ENCODE data around the gene GALT.

The GALT gene

GRCh38 chr9:34646211-34647083, at the start of gene GALT:
Gene GALT, plus strand, starts transcription at chr9:34646675. Its CDS starts 30 bp downstream, at chr9:34646705.
- intact Hi-C loops (cut with DNase I) = no loop called here
- DNase-seq = peak; percentile 86 to 98 (median 94)

- intact Hi-C loops (cut with DNase I) = loop anchor here (10.0 kb wide), 1 partner anchor 195 kb away; no protein-coding TSS in a partner anchor
- DNase-seq = no peak
Observed at GRCh38 chr9:34599546-34599945, 46.9 kb upstream of the GALT start.

GRCh38 chr9:34600908-34601307, 45.6 kb upstream of the GALT start:
- intact Hi-C loops (cut with DNase I) = no loop called here
- DNase-seq = no peak

GRCh38 chr9:34601937-34602573, 44.4 kb upstream of the GALT start:
- no peak for DNase-seq
- intact Hi-C loops (cut with DNase I) = no loop called here

DNA sequence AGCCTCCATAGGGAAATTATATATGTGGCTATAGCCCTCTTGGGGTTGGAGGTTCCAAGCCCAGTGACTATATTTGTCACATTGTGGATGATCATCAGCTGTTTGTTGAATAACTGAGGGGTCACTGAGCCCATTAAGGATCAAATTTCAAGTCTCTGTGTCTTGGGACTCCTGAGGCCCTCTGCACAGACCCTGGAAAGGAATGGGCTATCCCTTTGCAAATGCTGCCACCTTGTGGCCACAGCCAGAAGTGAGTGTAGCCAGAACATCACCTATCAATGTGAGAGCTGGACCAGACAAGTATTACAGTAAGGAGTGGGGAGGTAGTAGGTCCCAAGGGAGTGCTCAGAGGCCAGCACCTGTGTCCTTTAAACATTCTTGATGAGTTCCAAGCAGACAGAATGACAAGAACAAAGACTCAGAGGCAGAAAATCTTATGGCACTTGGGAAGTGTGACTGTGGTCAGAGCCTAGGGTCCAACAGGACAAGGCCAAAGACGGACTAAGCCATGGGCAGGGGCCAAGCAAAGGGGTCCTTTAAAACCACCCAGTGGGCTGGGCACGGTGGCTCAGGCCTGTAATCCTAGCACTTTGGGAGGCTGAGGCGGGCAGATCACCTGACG, 42.8 kb upstream of the GALT start:
- intact Hi-C loops (cut with DNase I) = no loop called here

DNA sequence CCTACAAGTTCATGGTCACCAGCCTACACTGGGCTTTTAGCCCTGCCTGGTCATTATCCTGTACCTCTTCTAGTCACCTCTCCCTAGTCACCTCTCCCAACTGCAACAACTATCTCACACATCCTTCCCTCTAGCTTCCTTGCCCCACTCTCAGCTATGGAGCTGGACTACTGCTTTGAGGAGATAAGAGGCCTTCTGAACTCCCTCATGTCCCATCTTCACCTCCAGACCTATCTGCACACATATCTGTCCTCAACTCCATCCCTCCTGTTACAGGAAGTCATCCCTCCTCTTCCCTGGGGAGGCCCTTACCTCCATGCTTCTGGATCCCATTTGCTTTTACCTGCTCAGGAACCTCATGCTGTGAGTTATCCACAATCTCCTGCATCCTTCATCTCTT, 40.3 kb upstream of the GALT start:
- no peak for DNase-seq
- intact Hi-C loops (cut with DNase I) = loop anchor here (5.0 kb wide), 1 partner anchor 104 kb away; no protein-coding TSS in a partner anchor

More for the DNA sequence above, 42.8 kb upstream of the GALT start:
- DNase-seq = peak; percentile 38 to 96 (median 91)

- intact Hi-C loops (cut with DNase I) = loop anchor here (5.0 kb wide), 1 partner anchor 105 kb away; no protein-coding TSS in a partner anchor
- DNase-seq = no peak
Observed at GRCh38 chr9:34606905-34607304, 39.6 kb upstream of the GALT start.

DNA sequence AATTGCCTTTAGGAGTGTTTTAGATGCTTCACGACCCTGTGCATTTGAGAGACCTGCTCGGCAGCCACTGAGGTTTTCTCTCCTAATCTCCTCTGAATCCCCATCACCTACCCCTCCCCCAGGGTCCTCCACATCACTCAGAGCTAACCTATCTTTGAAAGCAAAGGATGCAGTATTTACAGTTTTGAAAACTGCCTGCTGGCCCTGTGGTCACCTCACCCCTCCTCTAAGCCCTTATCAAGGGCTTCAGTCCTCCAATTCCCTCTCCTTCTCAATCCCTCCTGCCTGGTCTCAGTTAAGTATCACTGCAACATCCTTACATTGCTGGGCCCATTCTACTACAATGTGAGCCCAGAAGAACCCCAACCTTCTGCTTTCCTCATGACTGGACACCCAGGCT, 39.1 kb upstream of the GALT start:
- intact Hi-C loops (cut with DNase I) = loop anchor here (5.0 kb wide), 1 partner anchor 105 kb away; no protein-coding TSS in a partner anchor
- DNase-seq = no peak

DNA sequence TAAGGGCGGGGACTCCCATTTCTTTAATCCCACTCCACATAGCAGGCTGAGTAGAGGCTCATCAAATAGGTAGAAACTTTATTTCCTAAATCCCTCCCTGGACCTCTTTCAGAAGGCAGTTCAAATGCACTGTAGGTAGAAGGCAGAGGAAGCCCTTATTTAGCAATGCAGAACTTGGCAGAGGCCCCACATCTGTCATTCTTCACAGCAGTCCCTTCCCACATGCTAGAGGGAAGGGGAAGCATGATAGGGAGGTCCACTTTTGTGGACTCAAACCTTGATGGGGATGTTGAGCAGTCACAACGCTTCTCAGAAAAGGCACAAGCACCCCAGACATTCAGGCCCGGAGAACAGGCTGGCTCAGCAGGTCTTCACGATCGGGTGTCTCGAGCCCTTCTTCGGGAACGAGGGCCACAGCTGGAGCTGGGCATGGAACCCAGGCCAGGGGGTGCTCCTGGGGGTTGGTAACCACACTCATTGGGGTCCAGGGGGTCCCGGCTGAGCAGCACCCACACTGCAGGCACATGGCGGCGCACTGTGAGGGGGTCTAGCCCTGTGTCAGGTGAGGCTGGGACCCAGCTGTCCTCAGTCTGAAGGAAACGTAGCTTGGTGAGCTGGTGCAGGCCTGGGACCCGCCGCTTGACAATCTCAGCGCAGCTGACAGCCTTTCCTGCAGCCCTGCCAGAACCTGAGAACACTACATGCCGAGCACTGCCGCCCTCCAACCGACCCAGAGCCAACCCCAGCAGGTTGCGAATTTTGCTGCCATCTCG, 35.9 kb upstream of the GALT start:
- intact Hi-C loops (cut with DNase I) = no loop called here
- DNase-seq = peak in 1 of 42 donors; percentile 25

GRCh38 chr9:34611251-34611810, 35.1 kb upstream of the GALT start:
- intact Hi-C loops (cut with DNase I) = no loop called here
- DNase-seq = peak in 12 of 42 donors; percentile 9 to 54 (median 22)

DNA sequence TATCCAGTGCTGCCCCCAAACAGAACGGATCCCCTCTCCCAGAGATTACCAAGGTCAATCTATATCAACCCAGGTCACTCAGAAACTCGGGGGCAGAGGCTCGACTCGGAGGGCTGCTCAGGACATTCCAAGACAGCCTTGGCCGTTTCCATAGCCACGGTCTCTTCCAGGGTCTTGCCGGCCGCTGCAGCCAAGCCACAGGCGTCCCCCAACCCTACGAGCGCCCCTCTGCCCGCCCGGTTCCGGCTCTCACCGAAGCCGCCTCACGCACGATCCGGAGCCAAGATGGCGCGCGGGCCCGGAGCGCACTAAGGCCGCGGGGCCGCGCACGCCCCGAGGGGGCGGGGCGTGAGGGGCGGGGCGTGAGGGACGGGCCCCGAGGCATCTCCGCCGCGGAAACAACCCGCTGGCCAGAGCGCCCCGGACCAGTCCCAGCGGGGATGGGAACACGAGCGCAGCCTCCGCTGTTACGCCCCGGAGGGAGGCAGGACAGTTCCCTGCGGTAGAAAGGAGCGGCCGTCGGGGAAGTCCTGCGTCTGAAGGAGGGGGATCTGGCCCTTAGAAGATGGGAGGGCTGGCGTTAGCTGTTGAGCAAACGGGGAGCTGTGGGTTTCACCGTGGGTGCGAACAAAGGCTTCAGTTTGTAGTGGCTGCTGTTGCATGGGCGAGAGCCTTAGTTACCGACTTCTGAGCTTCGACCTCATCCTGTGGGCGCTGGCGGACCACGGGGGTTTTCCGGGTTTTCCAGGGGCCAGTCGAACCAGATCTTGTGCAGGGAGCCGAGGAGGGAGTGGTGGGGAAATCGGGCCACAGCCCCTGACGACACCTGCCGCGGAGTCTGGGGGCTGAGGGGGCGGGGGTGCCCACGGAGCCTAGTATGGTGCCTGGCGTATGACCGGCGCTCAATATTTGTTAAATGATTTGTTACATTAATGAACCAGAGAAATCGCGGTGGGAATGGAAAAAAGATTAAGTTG, 34.4 kb upstream of the GALT start, which contains the start of gene RPP25L:
Gene RPP25L (minus strand): TSS at position 287 of the 977 bp plus-strand sequence. CDS start 801 bp downstream, outside the sequence.
- intact Hi-C loops (cut with DNase I) = no loop called here
- peak; percentile 53 to 94 (median 87) for DNase-seq

- intact Hi-C loops (cut with DNase I) = no loop called here
- DNase-seq = peak; percentile 70 to 93 (median 83)
Observed at GRCh38 chr9:34612788-34613390, 33.6 kb upstream of the GALT start.

DNA sequence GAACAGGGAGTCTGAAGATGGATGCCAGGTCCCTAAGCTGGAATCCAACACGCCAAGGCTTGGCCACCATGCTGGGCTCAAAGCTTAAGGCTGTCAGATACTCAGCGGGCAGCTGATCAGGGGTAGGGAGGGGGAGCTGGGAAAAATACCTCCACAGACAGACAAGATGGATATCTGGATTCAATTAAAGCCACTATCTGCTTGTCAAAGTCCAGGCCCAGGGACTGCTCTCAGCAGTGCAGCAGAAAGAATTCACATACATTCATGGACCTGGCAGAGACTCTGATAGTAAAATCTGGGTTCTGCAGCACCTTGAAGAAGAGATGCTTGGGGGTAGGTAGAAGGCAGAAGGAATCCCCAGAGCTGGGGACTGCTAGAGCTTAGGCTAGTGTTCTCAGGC, 31.3 kb upstream of the GALT start:
- intact Hi-C loops (cut with DNase I) = no loop called here
- no peak for DNase-seq

- intact Hi-C loops (cut with DNase I) = no loop called here
- DNase-seq = peak; percentile 91 to 99 (median 96)
Observed at GRCh38 chr9:34620061-34620994, 26.1 kb upstream of the GALT start, which contains the start of gene DCTN3. Gene DCTN3, minus strand, starts transcription at chr9:34620495. Its CDS starts 31 bp downstream, at chr9:34620464.

- intact Hi-C loops (cut with DNase I) = no loop called here
- DNase-seq = no peak
Observed at GRCh38 chr9:34623374-34624235, 22.9 kb upstream of the GALT start.
